ENCODE data around the gene ABHD4. TPM values are rescaled to one million over a fixed set of nuclear protein-coding genes. Genes with fewer than 3 reads are reported as not detected.

ABHD4 gene
- total and polyA plus RNA-seq, 2 experiments from 2014 or later = 39.1 to 40.0 TPM

DNA sequence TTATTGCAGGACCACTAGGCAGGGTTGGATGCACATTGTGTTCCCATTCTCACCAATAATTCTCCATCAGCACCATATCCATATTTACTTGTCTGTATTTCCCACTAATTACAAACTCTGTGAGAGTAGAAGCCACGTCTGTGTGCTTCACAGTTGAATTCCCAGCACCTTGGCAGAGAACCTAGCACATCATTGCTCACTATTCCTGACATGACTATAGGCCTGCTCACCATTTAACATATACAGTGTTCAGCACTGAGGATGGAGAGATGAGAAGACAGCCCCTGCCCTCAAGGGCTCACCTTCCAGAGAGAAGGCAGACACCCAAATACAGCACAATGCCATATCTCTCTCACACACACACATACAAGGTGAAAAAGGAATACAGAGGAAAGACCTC lies 14.1 kb upstream of the ABHD4 start (continued):
- TF ChIP-seq, protein P1, sequence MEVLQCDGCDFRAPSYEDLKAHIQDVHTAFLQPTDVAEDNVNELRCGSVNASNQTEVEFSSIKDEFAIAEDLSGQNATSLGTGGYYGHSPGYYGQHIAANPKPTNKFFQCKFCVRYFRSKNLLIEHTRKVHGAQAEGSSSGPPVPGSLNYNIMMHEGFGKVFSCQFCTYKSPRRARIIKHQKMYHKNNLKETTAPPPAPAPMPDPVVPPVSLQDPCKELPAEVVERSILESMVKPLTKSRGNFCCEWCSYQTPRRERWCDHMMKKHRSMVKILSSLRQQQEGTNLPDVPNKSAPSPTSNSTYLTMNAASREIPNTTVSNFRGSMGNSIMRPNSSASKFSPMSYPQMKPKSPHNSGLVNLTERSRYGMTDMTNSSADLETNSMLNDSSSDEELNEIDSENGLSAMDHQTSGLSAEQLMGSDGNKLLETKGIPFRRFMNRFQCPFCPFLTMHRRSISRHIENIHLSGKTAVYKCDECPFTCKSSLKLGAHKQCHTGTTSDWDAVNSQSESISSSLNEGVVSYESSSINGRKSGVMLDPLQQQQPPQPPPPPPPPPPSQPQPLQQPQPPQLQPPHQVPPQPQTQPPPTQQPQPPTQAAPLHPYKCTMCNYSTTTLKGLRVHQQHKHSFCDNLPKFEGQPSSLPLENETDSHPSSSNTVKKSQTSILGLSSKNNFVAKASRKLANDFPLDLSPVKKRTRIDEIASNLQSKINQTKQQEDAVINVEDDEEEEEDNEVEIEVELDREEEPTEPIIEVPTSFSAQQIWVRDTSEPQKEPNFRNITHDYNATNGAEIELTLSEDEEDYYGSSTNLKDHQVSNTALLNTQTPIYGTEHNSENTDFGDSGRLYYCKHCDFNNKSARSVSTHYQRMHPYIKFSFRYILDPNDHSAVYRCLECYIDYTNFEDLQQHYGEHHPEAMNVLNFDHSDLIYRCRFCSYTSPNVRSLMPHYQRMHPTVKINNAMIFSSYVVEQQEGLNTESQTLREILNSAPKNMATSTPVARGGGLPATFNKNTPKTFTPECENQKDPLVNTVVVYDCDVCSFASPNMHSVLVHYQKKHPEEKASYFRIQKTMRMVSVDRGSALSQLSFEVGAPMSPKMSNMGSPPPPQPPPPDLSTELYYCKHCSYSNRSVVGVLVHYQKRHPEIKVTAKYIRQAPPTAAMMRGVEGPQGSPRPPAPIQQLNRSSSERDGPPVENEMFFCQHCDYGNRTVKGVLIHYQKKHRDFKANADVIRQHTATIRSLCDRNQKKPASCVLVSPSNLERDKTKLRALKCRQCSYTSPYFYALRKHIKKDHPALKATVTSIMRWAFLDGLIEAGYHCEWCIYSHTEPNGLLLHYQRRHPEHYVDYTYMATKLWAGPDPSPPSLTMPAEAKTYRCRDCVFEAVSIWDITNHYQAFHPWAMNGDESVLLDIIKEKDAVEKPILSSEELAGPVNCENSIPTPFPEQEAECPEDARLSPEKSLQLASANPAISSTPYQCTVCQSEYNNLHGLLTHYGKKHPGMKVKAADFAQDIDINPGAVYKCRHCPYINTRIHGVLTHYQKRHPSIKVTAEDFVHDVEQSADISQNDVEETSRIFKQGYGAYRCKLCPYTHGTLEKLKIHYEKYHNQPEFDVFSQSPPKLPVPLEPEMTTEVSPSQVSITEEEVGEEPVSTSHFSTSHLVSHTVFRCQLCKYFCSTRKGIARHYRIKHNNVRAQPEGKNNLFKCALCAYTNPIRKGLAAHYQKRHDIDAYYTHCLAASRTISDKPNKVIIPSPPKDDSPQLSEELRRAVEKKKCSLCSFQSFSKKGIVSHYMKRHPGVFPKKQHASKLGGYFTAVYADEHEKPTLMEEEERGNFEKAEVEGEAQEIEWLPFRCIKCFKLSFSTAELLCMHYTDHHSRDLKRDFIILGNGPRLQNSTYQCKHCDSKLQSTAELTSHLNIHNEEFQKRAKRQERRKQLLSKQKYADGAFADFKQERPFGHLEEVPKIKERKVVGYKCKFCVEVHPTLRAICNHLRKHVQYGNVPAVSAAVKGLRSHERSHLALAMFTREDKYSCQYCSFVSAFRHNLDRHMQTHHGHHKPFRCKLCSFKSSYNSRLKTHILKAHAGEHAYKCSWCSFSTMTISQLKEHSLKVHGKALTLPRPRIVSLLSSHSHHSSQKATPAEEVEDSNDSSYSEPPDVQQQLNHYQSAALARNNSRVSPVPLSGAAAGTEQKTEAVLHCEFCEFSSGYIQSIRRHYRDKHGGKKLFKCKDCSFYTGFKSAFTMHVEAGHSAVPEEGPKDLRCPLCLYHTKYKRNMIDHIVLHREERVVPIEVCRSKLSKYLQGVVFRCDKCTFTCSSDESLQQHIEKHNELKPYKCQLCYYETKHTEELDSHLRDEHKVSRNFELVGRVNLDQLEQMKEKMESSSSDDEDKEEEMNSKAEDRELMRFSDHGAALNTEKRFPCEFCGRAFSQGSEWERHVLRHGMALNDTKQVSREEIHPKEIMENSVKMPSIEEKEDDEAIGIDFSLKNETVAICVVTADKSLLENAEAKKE (CRISPR knock-in tag; IDR thresholded peaks at IDR 0.05) = no peak

- no peak overlapping the region for H3K4me3 ChIP-seq
- H3K9me3 Mint-ChIP-seq = peaks cover 5% of the 10 kb centered on the region; the same call in 1 of the 3 replicates
- H3K79me2 ChIP-seq (replicated peaks; ENCODE audit: insufficient read depth) = peaks cover 64% of the 10 kb centered on the region
- H3K27me3 ChIP-seq (ENCODE audit: insufficient read depth) = no peaks in the 10 kb centered on the region
- H3F3A ChIP-seq (replicated peaks; ENCODE audit: low read depth) = 0 out of 2 replicates have a peak, but pooled peaks cover 5% of the 10 kb centered on the region
- H3K4me2 ChIP-seq = no peak overlapping the region
- no peak overlapping the region for H2AFZ ChIP-seq
- no peaks in the 10 kb centered on the region; the same call in 2 of the 3 replicates for H3K36me3 Mint-ChIP-seq (ENCODE audit: low read depth)
- H3K27ac Mint-ChIP-seq = no peak overlapping the region
- H3K36me3 ChIP-seq (ENCODE audit: insufficient read depth) = no peaks in the 10 kb centered on the region
- DNase-seq (ENCODE audit: low spot score) (no peak), ATAC-seq (no peak)
- H4K20me1 ChIP-seq (replicated peaks; ENCODE audit: insufficient read depth) = 0 out of 2 replicates have a peak, but pooled peaks cover 7% of the 10 kb centered on the region
- peaks cover 15% of the 10 kb centered on the region for H3K4me1 Mint-ChIP-seq
- 0 out of 3 replicates have a peak overlapping the region, but pooled peaks have one; percentile 13 for H3K4me3 Mint-ChIP-seq
- no peak overlapping the region for H3K27ac ChIP-seq (ENCODE audit: low read depth)
- H3K4me1 ChIP-seq (ENCODE audit: insufficient read depth) = no peaks in the 10 kb centered on the region; the same call in 1 of the 2 replicates
- H3K27me3 Mint-ChIP-seq (ENCODE audit: insufficient read depth, low read depth, poor library complexity) = peaks cover 13% of the 10 kb centered on the region
- H3K9me2 ChIP-seq (ENCODE audit: insufficient read depth) = no peaks in the 10 kb centered on the region
- TF ChIP-seq, protein P1 (CRISPR knock-in tag; IDR thresholded peaks at IDR 0.05) = no peak
- TF ChIP-seq STAT1 (IDR thresholded peaks at IDR 0.05; ENCODE audit: unreplicated experiment) = no peak
- no peak for TF ChIP-seq ETS1 (IDR thresholded peaks at IDR 0.05)
- no peak for TF ChIP-seq ZNF114 (CRISPR knock-in tag; IDR thresholded peaks at IDR 0.05)
- TF ChIP-seq, protein P2, sequence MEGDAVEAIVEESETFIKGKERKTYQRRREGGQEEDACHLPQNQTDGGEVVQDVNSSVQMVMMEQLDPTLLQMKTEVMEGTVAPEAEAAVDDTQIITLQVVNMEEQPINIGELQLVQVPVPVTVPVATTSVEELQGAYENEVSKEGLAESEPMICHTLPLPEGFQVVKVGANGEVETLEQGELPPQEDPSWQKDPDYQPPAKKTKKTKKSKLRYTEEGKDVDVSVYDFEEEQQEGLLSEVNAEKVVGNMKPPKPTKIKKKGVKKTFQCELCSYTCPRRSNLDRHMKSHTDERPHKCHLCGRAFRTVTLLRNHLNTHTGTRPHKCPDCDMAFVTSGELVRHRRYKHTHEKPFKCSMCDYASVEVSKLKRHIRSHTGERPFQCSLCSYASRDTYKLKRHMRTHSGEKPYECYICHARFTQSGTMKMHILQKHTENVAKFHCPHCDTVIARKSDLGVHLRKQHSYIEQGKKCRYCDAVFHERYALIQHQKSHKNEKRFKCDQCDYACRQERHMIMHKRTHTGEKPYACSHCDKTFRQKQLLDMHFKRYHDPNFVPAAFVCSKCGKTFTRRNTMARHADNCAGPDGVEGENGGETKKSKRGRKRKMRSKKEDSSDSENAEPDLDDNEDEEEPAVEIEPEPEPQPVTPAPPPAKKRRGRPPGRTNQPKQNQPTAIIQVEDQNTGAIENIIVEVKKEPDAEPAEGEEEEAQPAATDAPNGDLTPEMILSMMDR (conservative IDR thresholded peaks at IDR 0.05; ENCODE audit: low read depth in 2 of 2) = no peak
Measured at GRCh38 chr14:22587247-22587646, 10.9 kb upstream of the ABHD4 start.
